Stimulated activated CD4-positive, alpha-beta T cell treated with anti-CD3 and anti-CD28 coated beads, TNF-alpha, amount 100 ng/mL, for 48 hours (primary cell): ENCODE measurements around the gene CIAO2B.
A peak's percentile ranks its signal among the peaks of the same experiment; 100 is the strongest.
"Not testable (repeated sequence)": the region's sequence is repeated elsewhere in the genome, so short reads cannot be mapped to it uniquely, and the experiment has no call there.

Experiments
- DNase-seq, 3 donors: peaks; one replicate each; pipeline ENCODE4 v3.0.0-alpha.2; 2020; ENCODE audit warnings: low read depth in 3 of 3

The CIAO2B gene

DNA sequence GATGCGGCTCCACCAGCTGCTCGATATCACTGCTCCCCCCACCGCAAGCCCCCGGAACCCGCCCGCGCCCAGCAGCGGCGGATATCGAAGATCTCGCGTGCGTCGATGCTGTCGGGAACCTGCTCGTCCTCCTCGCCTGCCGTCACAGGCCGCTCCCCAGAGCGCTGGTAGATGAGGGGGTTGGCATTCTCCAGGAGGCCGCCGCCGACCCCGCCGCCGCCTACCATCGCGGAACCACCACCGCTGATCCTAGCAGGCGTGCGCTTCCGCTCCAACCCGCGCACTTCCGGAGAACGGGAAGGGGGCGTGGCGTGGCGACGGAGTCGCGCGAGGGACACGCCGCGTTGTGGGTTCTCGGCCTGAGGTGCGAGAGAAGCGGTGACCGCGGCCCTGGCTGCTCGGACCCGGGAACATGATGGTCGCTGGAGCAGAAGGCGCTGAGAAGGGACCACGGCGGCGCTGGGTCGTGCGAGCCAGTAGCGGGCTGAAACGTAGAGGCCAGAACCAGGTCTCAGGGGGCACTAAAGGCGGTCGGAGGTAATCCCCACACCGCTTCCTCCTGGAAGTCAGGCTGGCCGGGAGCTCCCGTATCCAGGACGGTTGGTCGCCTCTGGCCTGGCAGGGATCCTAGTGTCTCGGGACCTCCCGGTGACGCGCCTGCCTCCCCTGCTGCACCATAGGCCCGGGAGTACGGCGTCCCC, at the start of gene CIAO2B:
Gene CIAO2B, minus strand, starts transcription at position 265 of the 701 bp plus-strand sequence. Its CDS starts 38 bp downstream, at position 227.
- DNase-seq: peak; percentile 79 to 93 (median 80)

- DNase-seq: no peak
Observed at GRCh38 chr16:66983033-66983432, 48.8 kb upstream of the CIAO2B start.

GRCh38 chr16:66979011-66979717, 45.0 kb upstream of the CIAO2B start:
- no peak for DNase-seq

- peak; percentile 82 to 92 (median 91) for DNase-seq
Observed at GRCh38 chr16:66977341-66978113, 43.3 kb upstream of the CIAO2B start.

DNA sequence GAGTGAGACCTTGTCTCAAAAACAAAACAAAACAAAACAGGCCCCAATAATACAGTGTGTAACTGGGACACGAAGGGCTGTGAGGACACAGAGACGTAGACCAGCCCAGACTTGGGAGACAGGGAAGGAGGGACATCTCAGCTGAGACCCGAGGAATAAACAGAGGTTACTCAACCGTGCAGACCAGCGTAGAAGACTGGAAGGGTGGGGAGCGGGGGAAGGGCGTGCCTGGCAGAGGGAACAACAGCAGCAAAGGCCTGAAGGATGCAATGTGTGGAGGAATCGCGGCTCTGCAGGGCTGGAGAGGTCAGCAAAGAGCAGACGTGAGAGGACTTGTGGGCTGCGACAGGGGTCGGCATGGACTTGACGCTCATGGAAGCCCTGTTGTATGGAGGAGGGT, 42.5 kb upstream of the CIAO2B start:
- no peak for DNase-seq

DNA sequence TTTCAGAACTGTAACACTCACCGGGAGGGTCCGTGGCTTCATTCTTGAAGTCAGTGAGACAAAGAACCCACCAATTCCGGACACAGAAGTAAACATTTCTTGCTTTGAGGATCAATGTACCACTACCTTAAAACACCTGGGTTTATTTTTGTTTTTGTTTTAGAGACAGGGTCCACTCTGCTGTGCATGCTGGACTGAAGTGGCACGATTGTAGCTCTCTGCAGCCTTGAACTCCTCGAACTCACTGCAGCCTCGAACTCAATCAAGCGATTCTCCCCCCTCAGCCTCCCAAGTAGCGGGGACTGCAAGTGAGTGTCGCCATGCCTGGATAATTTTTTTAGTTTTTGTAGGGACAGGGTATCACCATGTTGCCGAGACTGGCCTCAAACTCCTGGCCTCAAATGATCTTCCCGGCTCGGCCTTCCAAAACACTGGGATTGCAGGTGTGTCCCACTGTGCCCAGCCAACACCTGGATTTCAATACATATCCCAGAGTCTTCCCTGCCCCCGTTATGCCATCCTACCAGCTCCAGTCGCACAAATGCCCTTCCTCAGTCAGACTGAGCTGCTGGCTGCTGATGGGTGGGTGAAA, 41.2 kb upstream of the CIAO2B start:
- DNase-seq: no peak

- peak; percentile 26 to 57 (median 52) for DNase-seq
Observed at GRCh38 chr16:66974932-66975246, 40.7 kb upstream of the CIAO2B start.

- DNase-seq: not testable (repeated sequence)
Observed at GRCh38 chr16:66974156-66974931, 40.1 kb upstream of the CIAO2B start.

DNA sequence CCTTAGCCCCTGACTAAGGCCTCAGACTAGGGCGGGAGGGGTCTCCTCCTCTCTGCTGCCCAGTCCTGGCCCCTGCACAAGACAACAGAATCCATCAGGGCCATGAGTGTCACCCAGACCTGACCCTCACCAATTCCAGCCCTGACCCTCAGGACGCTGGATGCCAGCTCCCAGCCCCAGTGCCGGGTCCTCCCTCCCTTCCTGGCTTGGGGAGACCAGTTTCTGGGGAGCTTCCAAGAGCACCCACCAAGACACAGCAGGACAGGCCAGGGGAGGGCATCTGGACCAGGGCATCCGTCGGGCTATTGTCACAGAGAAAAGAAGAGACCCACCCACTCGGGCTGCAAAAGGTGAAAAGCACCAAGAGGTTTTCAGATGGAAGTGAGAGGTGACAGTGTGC, 39.5 kb upstream of the CIAO2B start:
- no peak for DNase-seq

DNA sequence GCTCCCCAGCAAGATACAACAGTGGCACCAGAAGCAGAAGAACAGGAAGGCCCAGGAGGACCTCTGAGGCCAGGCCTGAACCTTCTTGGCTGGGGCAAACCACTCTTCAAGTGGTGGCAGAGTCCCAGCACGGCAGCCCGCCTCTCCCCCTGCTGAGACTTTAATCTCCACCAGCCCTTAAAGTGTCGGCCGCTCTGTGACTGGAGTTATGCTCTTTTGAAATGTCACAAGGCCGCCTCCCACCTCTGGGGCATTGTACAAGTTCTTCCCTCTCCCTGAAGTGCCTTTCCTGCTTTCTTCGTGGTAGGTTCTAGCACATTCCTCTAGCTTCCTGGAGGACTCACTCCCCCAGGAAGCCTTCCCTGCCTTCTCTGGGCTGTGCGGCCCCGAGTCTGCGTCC, 38.8 kb upstream of the CIAO2B start:
- no peak for DNase-seq

DNA sequence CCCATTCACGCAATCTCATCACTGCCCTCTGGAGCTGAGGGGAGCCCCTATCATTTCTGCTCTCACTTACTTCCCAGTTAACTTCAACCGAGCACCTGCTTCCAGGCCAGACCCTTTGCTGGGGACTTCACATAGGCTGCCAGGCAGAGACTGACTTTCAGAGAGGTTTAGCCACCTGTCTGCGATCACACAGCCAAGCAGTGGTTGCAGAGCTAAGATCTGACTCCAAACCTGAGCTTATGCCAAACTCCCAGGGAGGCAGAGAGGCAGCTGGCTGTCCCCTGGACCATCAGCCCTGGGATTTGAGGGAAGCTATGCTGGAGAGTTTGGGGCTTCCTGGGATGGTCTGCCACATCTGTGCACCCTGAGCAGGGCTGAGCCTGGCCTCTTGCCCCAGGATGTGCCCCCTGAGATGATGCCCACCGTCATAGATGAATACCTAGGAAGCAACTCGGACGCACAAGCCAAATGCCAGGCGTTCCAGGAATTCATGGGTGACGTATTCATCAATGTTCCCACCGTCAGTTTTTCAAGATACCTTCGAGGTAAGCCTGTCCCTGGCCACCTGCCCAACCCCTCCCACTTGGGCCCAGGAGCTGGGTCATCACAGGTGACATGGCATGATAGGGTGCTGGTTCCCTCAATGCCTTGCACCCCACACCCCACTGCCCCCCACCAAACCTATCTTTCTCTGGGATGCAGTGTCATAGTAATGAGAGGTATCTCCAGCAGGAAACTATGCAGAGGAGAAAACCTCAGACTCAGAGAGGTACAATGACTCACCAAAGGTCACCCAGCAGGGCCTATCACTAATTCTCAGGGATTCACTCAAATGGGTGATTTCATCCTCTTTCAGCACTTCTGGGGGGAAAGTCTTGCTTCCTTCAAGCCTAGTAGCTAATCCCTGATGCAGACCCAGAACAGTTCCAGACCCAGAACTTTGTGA, 36.8 kb upstream of the CIAO2B start:
- DNase-seq: no peak

GRCh38 chr16:66968847-66969246, 34.6 kb upstream of the CIAO2B start:
- no peak for DNase-seq

DNA sequence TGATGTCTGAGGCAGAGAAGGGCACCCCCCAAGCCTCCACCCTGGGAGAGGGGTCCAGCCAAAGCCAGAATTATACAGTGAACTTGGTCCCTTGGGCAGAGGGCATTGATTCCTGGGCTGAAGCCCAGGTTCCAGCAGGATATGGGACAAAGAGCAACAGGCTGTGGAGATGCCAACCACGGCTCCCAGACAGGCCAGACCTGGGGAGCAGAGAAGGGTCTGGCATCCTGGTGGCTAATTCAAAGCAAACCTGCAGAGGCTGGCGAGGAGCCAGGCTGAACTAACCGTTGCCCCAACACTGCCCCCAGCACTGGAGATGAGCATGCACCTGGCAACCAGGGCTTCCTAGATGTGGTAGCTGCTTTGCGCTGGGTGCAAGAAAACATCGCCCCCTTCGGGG, 29.8 kb upstream of the CIAO2B start:
- no peak for DNase-seq

GRCh38 chr16:66961914-66962313, 27.7 kb upstream of the CIAO2B start:
- no peak for DNase-seq

DNA sequence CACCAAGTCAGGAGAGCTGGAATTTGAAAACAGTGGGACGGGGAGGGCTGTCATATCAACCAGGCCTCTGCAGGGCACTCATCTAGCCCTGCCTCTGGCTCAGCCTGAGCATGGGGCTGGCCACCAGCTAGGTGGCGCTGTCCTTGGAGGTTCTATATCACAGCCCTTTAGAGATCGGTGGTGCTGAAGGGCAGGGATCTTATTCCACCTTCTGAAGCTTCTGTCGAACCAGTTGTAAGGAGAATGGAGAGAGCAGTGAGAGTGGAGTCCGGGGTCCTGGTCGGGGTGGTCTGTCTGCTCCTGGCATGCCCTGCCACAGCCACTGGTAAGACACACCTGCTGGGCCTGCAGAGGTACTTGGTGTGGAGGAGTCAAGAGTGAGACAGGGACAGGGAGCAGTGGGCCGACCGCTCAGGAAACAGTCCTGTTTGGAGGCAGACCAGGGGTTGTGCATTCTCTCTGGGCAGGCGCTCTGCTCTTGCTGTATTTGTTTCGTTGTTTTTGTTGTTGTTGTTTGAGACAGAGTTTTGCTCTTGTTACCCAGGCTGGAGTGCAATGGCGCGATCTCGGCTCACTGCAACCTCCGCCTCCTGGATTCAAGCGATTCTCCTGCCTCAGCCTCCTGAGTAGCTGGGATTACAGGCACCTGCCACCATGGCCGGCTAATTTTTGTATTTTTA, 27.0 kb upstream of the CIAO2B start, which contains the start of gene CES3:
Gene CES3, plus strand, starts transcription at position 202 of the 680 bp plus-strand sequence. Its CDS starts 42 bp downstream, at position 244.
- DNase-seq: peak; percentile 51 to 61 (median 55)

- no peak for DNase-seq
Observed at GRCh38 chr16:66960270-66960669, 26.1 kb upstream of the CIAO2B start.

DNA sequence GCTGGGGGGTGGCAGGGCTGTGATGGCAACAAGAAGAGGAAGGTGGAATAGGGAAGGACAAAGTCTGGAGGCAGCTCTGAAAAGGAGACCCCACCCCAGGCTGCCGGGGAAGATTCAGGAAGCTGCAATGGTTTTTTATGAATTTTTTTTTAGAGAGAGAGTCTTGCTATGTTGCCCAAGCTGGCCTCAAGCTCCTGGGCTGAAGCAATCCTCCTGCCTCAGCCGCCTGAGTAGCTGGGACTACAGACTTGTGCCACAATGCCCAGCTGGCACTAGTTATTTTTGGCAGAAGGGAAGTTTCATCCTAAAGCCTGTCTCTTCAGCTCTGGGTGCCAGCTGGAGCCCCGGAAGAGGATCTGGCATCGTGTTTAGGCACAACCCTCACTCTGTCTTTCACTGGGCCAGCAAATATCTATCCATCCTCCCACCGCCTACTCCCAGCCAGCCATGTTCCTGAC, 25.5 kb upstream of the CIAO2B start:
- no peak for DNase-seq

DNA sequence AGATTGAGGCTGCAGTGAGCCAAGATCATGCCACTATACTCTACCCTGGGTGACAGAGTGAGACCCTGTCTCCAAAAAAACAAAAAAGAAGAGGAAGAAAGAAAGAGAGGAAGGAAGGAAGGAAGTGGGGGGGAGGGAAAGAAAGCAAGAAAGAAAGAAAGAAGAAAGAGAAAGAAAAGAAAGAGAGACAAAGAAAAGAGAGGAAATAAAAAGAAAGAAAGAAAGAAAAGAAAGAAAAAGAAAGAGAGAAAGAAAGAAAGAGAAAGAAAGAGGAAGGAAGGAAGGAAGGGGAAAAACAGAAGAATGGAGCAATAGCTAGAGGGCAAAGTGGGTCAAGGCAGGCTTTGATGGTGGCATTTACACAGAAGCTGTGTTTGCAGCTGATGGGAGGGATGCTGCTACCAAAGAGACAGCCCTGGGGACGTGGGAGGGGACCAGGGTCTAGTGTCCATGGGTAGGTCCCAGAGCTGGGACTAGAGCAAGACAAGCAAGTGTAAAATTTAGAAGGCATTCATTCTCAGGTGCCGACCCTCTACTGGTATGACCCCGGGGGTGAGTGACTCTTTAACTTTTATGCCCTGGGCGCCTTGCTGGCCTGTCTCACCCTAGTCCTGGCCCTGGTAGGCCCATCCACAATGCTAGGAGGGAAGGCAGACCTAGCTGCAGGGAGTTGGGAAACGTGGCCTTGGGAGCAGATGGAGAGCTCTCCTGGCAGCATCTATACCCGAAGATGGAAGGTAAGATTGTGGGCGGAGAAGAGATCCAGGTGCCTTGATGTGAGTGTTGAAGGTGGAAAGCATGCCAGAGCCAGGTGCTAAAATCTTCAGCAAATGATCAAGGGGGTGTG, 24.9 kb upstream of the CIAO2B start:
- DNase-seq: no peak

DNA sequence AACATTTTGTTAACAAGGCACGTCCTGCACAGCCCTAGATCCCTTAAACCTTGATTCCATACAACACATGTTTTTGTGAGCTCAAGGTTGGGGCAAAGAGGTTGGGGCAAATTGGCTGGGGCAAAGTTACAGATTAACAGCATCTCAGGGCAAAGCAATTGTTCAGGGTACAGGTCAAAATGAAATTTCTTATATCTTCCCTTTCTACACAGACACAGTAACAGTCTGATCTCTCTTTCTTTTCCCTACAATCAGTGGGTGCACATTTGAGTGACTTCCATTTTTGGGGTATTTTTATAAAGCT, 21.9 kb upstream of the CIAO2B start:
- not testable (repeated sequence) for DNase-seq
